Fibroblast of skin of scalp (primary cell): Measurements from ENCODE around the gene LIN28B.

Experiments
- DNase-seq: peaks from one replicate; pipeline ENCODE4 v3.0.0-alpha.2; 2013

Gene LIN28B

GRCh38 chr6:105111871-105112270, 155.0 kb downstream of the LIN28B start:
- DNase-seq: no peak

- no peak for DNase-seq
Observed at GRCh38 chr6:105112577-105112976, 155.7 kb downstream of the LIN28B start.

DNA sequence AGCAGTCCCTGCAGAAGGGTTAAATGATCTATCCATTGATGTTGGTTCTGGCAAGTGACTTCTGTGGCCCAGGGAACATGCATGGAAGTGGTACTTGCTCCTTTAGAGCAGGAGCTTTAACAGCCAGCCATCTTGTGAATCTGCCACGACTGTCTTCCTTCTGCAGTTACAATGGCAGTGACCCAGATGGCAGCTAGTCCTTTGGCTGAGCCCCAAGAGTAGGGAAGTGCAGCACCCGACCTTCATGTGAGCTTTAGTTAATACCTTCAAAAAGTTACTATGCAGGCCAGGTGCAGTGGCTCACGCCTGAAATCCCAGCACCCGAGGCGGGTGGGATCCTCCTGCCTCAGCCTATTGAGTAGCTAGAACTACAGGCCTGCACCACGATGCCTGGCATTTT, 156.5 kb downstream of the LIN28B start:
- no peak for DNase-seq

- no peak for DNase-seq
Observed at GRCh38 chr6:105116150-105116549, 159.2 kb downstream of the LIN28B start.

DNA sequence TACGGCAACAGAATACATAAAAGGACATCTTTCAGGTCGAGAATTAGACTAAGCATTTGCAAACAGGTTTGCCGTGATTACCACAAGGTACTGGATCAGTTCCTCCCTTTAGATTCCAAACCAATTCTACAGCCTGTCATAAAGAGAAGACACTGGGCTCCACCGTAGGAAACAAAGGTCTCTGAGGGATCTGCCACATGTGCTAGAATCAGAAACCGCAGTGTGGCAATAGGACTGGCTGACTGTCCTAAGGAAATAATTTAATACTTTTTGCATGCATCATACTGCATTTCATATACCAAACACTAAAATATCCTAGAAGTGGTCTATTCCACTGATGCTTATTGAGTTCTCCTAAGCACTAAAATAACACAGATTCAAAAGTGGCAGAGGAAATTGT, 163.7 kb downstream of the LIN28B start:
- DNase-seq: peak; percentile 28

GRCh38 chr6:105121981-105122380, 165.1 kb downstream of the LIN28B start:
- DNase-seq: no peak

GRCh38 chr6:105122717-105123116, 165.8 kb downstream of the LIN28B start:
- no peak for DNase-seq
